ENCODE measurements around the gene CAMK1D.
"Not testable (repeated sequence)": the region's sequence is repeated elsewhere in the genome, so short reads cannot be mapped to it uniquely, and the experiment has no call there.

The CAMK1D gene

DNA sequence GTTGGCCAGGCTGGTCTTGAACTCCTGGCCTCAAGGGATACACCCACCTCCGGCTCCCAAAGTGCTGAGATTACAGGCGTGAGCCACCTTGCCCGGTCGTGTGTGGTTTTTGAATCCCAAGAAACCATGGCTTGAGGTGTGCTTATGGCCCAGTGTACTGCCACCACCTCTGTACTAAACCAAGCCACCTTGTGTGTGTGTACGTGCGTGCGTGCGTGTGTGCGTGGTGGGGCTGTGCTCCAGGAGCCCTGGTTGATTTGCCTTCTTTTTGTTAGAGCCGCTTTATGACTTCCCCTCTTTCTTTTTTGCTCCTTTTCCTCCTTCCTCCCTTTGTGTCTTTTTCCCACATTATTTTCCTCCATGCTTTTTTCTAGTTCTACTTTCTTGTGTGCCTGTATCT lies 121.4 kb downstream of the CAMK1D start:
- DNase-seq (ENCODE audit: low spot score): no peak

DNA sequence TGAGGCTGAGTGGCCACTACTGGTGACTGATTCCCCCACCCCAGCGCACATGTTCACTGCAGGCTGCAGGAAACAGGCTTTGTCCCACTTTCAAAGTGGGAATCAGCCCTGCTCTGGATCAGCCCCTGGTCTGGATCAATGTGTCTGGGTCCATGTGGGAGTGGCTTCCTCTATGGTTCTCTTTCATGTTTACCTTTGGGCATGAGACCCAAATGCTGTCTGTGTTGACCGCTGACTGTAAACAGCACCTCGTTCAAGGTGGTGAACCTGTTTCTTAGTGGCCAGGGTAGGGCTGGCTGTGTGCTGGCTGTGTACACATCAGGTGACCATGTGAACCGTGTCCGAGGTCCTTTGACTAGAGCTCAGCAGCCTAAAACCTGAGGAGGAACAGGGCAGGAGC lies 121.8 kb downstream of the CAMK1D start:
- no peak for DNase-seq (ENCODE audit: low spot score)

DNA sequence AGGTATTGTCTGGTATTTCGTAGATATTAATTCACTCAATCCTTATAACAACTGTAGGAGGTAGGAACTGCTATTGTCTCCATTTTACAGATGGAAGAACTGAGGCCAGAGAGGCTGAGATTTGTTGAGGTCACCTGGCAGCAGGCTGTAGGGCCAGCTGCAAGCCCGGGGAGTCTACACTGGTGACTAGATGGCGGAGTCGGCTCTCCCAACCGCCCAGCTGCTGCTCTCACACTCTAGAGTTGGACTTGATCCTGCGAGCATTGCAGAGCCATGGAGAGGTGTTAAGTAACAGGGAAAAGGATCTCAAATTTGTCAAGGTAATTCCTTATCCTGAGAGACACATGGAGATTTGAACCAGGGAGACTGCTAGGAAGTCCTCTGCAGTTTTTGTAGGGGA lies 124.1 kb downstream of the CAMK1D start:
- no peak for DNase-seq (ENCODE audit: low spot score)

DNA sequence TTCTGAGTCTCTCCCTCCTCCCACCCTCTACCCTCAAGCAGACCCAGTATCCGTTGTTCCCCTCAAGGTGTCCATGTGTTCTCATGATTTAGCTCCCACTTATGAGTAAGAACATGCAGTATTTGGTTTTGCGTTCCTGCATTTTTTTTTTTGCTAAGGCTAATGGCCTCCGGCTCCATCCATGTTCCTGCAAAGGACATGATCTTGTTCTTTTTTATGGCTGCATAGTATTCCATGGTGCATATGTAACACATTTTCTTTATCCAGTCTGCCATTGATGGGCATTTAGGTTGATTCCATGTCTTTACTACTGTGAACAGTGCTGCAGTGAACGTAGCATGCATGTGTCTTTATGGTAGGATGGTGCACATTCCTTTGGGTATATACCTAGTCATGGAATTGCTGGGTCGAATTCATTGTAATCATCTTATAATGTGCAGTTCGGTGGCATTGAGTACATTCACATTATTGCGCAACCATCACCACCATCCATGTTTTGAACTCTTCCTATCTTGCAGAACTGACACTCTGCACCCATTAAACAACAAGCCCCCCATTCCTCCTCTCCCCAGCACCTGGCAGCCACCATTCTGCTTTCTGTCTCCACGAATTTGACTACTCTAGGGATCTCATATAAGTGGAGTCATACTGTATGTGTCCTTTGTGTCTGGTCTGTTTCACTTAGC lies 125.5 kb downstream of the CAMK1D start:
- no peak for DNase-seq (ENCODE audit: low spot score)

DNA sequence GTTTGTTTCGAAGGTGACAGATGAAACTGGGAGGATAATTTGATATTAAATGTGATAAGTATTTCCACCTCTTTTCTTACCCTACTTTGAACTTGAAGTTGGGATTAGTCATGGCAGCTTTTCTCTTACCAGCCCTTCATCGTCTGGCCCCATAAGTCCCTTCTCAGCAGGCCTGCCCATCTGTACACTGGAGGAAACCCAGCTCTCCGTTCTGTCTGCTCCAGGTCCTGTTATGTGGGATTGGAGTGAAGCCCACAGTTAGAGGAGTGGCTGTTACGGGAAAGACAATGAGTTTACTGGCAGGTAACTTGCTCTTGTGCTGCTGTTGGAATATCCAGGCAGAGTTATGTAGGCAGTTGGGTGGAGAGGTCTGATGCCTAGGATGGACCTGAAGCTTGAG lies 127.3 kb downstream of the CAMK1D start:
- no peak for DNase-seq (ENCODE audit: low spot score)

DNA sequence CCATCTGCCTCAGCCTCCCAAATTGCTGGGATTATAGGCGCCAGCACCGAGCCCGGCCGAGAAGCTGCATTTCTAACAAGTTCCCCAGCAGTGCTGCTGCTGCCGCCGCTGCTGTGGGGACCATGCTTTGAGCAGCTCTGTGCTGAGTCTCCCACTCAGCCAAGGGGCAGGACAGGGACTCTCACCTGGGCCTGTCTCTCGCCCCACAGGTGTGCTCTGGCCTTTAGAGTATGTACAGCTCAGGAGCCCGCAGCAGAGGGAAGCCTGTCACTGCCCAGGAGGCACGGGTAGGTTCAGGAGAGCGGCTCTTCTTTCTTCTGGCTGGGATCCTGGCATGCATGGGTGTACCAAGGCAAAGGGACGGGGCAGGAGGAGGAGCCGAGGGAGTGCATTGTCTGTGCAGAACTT lies 130.1 kb downstream of the CAMK1D start:
- no peak for DNase-seq (ENCODE audit: low spot score)

DNA sequence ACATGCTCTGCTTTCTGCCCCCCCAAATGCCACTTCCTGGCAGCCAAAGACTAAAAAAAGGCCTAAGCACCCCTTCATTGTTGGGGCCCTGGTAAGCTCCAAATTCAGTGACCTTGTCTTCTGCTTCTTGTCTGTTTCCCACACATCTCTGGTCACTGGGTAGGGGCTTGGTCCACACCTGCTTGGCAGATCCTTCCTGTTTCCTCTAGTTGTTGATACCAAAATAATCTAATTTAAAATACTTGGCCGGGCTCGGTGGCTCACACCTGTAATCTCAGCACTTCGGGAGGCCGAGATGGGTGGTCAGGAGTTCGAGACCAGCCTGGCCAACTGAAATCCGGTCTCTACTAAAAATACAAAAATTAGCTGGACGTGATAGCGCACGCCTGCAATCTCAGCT lies 130.6 kb downstream of the CAMK1D start:
- no peak for DNase-seq (ENCODE audit: low spot score)

DNA sequence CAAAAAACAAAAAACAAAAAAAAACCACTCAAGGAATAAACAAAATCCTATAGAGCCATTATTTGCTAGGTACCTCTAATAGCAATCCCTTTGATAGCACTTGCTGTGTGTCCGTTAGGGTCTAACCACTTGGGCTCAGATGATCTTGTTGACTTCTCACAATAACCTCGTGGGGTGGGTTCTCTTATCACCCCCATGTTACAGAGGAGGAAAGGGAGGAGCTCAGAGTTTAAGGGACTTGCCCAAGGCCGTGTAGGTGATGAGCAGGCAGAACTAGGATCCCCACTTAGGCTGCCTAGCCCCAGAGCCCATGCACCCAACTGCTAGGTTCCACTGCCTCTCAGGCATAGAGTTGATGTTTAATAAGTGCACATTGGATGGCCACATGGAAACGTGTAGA lies 131.1 kb downstream of the CAMK1D start:
- DNase-seq (ENCODE audit: low spot score): no peak

DNA sequence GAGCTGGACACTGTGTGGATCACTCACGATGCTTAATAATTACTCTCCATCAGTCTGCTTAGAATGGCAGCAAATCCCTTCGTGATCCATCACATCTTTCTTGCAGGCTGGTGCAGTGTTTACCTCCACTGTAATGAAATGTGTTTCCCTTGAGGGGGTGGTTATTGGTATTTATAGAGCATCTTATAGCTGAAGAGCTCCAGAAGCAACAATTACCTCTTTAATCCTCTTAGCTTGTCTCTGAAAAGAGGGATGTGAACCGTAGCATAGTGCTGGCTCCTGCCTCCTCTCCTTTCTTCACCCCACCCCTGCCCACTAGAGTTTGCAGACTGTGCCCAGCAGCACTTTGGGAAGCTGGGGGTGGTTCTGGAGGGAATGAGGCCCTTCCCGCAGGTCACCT lies 132.6 kb downstream of the CAMK1D start:
- DNase-seq (ENCODE audit: low spot score): no peak

DNA sequence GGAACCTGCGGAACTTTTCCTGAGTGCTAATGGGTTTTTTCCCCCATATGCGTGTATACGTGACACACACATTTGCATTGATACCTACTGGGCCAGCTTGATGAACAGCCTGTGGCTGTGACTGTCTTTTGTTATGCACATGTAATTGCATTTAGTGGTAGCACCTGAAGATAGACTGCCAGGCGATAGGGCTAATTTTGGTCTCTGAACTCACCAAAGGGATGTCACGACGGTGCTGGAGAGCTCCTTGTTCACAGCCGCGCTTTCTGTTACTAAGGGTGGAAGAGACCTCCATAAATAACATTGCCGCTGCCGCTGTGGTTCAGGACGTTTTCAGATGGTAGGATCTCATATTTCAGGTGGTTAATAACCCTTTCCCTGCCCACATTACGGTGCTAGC lies 133.2 kb downstream of the CAMK1D start:
- no peak for DNase-seq (ENCODE audit: low spot score)

DNA sequence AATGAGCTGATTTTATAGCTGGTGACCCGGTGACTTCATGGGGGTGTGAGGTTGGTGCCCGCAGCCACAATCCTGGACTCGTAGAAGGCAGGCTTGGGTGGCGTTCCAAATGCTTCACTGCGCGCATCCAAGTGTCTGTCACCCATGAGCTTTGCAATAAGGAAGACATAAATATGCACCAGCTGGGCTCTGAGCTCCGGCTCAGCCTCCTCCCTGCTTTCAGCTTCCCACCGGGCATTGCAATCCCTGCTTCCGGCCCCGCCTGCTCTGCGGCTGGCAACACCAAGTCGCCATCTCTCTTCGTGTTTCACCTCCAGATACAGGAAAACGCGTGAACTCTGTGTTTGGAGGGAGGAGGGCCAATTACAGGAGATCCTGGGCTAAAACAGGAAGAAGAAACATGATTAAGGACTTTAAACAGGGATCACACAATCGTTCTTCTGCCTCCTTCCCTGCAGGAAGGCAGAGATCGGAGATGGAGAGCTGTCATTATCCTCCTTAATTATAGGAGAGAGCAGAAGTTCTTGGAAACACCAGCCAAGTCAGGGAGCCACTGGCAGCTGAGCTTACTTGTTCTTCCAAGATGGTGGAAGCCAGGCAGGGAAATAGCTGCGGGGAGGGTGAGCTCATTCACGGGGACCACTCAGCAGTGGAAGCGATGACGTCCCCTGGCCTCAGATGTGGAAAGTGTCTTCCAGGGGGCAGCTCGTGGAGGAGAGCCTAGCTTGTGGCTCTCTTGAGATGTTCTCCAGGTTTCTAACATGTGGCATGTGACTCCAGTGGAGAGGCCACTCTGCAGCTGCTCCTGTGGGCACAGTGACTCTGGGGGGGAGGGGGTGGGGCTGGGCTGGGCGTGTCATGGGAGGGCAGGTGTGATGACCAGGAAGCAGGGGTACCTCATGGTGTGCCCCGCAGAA lies 134.9 kb downstream of the CAMK1D start:
- no peak for DNase-seq (ENCODE audit: low spot score)

DNA sequence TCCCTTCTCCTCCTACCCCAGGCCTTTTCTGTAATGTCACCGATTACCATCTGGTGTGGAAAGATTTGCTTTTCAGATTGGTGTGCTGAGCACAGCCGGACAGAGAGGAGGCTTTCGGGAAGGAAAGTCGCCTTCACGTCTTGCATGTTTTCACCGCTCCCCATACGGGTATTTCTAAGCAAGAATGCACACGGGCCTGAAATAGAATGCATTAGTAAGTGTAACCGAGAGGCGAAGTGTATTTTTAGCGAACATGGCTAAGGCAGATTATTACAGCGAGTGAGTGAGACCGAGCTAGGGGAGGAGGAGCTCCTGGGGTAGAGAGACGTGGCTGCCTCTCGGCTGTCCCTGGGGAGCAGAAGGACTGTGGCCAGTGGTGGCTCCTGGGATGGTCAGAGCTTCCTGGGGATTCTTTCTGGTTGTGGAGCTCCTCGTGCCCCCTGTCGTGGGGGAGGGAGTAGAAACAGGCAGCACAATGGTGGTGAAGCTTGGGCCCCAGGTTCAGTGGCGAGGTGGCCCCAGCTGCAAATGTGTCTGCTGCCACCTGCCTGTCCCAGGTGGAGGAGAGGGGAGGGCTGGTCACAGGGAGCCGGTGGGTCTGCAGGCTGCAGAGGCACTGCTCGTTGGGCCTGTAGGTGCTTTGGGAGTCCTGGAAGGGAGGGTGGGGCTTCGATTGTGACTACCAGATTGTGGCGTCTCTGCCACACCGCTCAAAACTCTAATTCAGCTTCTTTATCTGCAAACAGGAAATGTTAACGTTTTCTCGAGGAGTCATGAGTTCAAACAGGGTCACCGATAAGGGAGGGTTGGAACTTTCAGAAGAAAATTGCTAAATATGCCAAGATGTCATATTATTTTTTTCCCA lies 135.8 kb downstream of the CAMK1D start:
- peak; percentile 9 for DNase-seq (ENCODE audit: low spot score)

DNA sequence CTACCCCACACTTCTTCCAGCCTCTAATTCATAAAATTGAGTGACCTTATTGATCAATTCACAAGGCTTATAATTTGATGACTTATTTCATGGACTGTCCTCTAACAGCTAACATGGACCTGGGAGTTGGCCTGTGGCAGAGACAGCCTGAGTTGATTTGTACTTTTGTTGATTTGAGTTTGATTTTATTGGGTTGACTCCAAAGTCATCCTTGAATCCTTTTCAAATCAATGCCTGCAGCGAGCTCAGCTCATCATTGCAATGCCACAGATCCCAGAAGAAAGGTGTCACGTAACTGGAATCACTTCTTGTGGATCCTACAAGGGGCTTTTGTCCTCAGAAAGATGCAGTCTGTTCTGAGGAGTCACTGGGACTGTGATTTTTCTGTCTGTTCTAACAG lies 138.0 kb downstream of the CAMK1D start:
- DNase-seq (ENCODE audit: low spot score): no peak

DNA sequence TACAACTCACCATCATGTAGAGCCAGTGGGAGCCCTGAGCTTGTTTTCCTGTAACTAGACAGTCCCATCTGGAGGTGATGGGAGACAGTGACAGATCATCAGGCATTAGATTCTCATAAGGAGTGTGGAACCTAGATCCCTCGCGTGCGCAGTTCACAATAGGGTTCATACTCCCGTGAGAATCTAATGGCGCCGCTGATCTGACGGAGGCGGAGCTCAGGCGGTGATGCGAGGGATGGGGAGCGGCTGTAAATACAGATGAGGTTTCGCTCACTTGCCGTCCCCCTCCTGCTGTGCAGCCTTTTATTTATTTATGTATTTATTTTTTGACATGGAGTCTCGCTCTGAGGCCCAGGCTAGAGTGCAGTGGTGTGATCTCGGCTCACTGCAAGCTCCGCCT lies 139.3 kb downstream of the CAMK1D start:
- no peak for DNase-seq (ENCODE audit: low spot score)

DNA sequence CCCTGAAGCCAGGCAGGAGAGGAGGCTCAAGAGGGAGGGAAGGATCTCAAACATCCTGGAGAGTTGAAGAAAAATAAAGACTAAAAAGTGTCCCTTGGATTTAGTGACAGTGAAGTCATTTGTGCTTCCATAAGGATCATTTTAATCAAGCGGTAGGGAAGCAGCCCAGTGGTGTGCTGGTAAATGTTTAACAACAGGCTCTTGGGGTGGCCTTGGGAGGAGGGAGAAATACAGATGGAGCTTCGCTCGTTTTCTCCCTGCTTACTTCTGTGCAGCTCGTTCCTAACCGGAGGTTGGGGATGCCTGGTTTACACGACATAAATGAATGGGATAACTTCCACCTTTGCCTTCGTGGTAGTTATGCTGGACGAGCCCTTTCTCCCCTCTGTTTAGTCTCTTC lies 140.0 kb downstream of the CAMK1D start:
- DNase-seq (ENCODE audit: low spot score): no peak

DNA sequence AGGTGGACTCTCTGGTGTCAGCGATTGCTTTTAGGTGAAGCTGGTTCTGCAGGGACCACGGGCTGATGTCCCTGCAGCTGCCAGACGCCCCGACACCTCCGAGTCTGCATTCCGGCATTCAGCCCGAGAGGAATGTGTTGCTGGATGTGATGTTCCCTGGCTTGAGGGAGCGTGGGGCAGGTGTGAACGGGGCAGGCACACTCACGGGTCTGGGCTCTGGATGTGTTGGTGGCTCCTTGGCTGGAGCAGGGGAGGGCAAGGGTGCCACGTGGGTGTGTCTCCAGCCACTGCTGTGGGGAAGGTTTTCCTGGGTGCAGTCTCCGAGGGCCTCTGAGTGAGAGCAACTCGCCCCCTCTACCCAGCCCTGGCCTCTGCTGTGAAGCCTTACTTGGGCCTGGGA lies 140.5 kb downstream of the CAMK1D start:
- DNase-seq (ENCODE audit: low spot score): no peak

DNA sequence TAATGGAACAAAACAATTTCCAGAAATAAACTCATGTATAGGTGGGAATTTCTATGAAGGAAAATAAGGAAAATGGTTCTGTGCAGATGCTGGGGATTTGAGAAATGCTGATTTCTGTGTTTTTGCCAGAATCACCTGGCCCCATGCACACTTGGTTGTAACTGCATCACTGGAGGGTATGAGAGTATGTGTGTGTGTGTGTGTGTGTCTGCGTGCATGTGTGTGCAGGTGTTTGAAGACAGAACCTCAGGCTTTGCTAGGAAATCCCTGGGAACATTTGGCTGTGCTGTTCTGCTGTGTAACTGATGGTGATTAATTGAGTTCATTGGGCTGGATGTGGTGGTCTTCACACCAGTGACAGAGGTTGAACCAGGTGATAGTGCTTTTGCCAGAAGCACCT lies 141.6 kb downstream of the CAMK1D start:
- DNase-seq (ENCODE audit: low spot score): no peak

DNA sequence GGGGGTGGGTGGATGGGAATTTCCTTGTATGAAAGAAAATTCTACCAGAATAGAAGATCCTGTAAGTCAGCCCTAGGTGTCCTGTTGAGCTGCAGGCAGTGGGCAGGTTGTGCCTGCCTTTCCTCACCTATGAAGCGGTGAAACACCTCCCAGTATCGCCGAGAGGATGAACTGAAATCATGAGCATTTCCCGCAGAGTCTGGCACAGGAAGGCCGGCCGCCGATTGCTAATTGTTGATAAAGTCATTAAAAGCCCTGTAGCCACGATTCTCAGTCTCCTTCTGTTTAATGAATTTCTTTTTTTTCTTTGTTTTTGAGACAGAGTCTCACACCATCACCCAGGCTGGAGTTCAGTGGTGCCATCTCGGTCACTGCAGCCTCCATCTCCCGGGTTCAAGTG lies 142.1 kb downstream of the CAMK1D start:
- no peak for DNase-seq (ENCODE audit: low spot score)

DNA sequence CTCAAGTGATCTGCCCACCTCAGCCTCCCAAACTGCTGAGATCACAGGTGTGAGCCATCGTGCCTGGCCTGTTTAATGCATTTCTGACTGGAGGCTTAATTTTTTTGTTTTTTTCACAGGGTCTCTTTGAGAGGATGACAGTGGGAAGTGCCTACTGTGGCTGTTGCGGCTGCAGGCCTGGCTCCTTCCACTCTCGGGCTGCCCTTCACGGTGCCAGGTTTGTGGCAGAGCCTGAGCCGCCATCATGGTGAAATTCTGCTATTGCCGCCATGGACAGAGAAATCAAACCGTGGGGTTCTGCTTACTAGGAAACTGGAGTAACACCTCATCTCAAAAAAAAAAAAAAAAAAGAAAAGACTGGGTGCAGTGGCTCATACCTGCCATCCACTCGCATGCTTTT lies 142.7 kb downstream of the CAMK1D start:
- DNase-seq (ENCODE audit: low spot score): no peak

DNA sequence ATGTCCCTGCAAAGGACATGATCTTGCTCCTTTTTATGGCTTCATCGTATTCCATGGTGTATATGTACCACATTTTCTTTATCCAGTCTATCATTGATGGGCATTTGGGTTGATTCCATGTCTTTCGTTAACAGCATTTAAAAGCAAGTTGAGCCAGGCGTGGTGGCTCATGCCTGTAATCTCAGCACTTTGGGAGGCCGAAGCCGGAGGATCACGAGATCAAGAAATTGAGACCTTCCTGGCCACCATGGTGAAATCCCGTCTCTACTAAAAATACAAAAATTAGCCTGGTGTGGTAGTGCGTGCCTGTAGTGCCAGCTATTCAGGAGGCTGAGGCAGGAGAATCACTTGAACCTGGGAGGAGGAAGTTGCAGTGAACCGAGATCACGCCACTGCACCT lies 147.7 kb downstream of the CAMK1D start:
- not testable (repeated sequence) for DNase-seq (ENCODE audit: low spot score)

DNA sequence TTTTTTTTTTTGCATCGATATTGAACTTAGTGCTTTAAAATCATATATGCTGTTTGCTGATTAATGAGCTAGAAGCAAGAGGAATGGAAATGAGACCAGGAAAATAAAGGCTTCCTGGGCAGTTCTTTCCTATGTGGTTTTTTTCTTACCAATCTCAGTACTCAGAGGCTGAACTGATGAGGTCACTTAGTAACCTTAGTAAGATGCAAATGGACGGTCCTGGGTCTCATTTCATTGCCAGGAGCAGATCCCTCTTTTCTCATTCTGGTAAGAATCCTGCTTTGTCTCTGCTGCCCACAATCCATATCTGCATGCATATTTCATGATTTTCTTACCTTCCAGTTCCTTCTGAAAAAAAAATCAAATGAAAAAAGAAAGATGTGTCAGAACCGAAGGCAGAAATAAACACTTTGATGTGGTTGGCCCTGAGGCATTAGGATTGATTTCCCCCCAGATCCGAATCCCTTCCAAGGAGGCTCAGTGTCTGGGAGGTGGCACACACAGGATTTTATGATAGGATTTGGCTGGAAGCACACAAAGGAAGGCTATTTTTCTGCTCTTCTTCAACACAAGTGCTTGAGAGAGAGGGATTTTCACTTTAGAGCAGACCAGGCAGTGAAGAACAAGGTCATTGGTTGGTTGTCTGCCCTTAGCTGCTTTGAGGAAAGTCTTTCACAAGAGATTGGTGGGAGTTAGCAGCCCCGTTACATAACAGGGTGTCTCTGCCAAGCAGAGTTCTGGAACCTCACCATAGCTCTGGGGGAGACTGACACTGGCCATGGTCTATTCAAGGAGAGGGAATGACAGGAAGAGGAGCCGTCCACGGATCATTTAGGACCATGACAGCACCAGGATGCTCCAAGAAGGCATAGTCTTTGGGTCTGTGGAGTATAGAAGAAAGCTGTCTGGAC lies 150.0 kb downstream of the CAMK1D start:
- no peak for DNase-seq (ENCODE audit: low spot score)

Data from CD4-positive, alpha-beta T cell treated with Interleukin-15 for 4 hours (primary cell).